ENCODE data around the gene C1D.
"Not testable (repeated sequence)": the region's sequence is repeated elsewhere in the genome, so short reads cannot be mapped to it uniquely, and the experiment has no call there.

Gene C1D

DNA sequence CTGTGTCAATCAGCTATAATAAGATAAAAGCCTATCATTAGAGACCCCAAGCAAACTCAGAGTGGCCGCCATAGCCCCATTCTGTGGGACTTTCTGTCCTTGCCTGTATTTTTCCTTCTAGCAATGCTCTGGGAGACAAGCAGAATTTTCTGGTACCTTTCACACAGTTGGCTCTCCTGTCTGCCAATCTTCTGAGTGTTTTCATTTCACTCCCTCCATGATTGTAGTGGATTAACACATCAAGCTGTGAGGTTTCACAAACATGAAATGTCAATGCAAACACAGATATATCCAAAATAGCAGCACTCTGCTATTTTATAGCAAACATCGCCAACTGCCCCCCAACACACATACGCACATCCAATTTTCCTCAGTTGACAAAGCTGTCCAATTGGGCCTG, 64.9 kb downstream of the C1D start:
- FAIRE-seq, result no peak

DNA sequence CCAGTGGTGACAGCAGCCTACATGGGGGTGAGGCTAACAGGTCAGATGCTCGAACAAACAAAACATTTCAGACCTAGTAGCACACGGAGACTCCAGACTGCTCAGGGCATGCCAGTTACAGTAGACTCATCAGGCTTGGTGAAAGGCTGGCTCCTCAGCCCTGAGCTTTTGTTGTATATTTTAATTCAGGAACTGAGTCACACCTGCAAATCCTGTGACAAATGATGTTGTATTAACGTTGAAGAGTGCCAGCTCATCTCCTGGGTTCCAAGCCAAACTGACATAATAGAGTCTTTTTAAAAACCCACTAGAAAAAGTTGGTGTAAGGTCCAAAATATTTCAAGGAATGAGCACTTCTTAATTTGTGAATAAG, 65.3 kb downstream of the C1D start:
- FAIRE-seq, result no peak

DNA sequence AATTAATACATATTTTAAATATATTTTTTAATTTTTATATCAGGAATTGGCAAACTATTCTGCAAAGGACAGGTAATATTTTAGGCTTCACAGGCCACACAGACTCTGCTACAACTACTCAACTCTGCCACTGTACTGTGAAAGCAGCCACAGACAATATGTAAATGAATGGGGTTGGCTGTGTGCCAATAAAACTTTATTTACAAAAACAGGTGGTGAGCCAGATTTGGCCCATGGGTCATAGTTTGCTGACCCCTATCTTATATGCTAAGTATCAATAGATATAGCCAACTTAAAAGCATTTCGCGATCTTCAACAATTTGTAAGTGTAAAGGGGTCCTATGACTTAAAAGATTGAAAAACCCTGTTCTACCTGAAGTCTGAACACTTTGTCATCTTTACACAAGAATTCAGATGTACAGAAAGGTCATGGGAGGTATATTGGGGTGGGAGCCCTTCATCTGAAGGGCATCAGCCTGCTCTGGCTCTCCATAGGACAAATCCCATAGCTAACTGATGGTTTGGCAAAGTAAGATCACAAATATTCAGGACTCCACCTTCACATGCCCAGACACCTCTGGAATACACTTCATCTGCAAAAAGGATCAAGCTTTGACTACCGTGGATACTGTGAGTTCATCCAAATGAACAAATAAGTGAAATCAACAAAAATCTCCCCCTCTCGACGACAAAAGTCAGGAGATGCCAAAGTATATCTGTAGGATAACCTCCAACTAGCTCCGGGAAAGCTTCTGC, 65.9 kb downstream of the C1D start:
- FAIRE-seq, result no peak

DNA sequence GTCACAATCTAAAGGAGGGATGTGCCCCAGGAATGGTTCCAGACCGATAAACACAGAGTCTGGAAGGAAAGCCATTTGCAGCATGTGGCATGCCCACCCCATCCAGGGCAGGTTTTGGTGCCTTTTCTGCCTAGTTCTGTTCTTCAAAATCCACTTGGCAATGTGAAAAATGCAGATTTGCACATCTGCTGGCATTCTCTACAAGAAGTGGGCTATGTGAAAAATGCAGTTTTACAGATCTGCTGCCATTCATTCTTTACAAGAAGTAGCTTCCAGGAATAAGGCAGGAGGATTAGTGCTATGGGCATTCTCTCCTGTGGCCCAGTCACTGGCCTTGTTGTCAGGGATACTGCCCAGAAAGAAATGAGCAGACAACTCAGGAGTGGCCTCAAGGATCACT, 68.1 kb downstream of the C1D start:
- FAIRE-seq, result no peak

DNA sequence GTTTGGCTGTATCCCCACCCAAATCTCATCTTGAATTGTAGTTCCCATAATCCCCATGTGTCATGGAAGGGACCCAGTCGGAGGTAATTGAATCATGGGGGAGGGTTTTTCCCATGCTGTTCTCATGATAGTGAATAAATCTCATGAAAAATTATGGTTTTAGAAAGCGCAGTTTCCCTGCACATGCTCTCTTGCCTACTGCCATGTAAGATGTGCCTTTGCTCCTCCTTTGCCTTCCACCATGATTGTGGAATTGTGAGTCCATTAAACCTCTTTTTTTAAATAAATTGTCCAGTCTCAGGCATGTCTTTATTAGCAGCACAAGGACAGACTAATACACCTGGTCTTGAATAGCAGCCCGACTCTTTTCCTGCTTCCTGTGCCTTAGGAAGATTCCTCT, 68.7 kb downstream of the C1D start:
- FAIRE-seq, result not testable (repeated sequence)

DNA sequence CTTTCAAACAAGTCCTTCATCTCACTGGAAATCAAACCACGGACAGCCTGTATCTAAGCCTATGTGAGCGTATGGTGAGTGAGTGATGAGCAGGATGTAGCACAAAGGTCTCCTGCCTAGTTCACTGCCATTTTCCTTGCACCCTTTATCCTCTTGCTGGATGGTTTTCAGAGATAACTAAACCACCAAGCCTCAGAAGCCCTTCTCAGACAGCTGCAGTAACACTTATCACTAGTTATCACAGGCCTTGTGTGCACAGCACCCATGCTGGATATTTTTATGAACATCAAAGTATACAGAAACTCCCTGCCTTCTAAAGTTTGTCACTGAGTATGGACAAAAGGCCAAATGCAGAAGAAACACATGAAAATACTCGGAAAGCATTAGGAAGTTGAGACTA, 69.5 kb downstream of the C1D start:
- FAIRE-seq, result no peak

DNA sequence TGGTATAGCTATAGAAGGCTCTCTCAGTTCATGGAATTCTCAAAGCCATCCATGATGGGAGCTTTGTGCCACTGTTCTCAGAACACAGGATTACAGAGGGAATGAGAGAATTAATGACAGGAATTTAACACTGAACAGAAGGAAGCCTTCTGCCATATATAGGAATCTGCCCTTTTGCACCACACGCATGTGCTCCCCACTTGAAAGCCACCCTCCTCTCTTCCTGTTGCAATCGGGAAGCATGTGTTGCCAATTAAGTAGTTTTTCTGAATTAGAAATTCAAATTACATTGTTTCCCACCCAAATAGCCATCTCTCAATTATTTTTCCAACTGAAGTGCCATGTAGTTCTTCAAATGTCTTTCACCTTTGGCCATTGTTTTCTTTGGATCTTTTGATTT, 71.3 kb downstream of the C1D start:
- no peak for FAIRE-seq

Measured in TTC549 (cell line).